ENCODE results near the gene ZNF697. TPM values are rescaled to one million over a fixed set of nuclear protein-coding genes. Genes with fewer than 3 reads are reported as not detected.
"Not testable (repeated sequence)": the region's sequence is repeated elsewhere in the genome, so short reads cannot be mapped to it uniquely, and the experiment has no call there.

ZNF697 gene
- total RNA-seq, 5 donors from 2014 or later (not counting 1 experiment from before 2014, with no cell fraction given), result 0.06 to 0.16 (median 0.09) TPM; not detected in 2

DNA sequence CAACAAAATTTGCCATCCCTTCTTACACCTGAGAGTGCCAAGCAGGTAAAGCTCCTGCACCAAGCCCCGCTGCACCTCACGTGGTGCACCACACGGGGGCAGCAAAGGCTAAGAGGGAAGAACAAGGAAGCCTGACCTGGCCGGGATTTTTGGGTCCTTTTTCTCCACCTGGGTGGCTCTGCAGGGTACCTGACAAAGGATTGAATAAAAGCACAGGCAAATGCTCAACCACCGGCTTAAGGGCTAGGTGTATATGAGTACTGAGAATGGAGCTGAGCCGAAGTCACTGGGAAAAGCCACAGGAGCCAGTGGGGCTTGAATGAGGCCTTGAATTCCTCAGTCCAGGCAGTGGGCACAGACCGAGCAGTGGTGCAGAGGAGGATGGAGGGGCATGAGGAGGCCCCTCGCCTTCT lies 36.4 kb downstream of the ZNF697 start:
- CTCF ChIA-PET, result interaction anchor here in 1 of 2 donors (1.0 kb wide), 1 partner anchor 66 kb away, joined by 3 read pairs; no protein-coding TSS in a partner anchor
- H3K4me1 ChIP-seq (ENCODE audit: control insufficient read depth in 1 of 2, extremely low read depth in 1 of 2, insufficient read depth in 2 of 2, low read length in 2 of 2), result no peaks in the 10 kb centered on the region
- H3K4me1 Mint-ChIP-seq, result no peaks in the 10 kb centered on the region
- no peaks in the 10 kb centered on the region for H3K36me3 ChIP-seq (ENCODE audit: control insufficient read depth in 2 of 2, extremely low read depth in 1 of 2, insufficient read depth in 1 of 2, low read length in 1 of 2)
- no peak overlapping the region for H3K4me3 Mint-ChIP-seq
- H3K27ac Mint-ChIP-seq, result no peak overlapping the region
- H3K9me3 ChIP-seq, result no peaks in the 10 kb centered on the region
- no peak overlapping the region for H3K27ac ChIP-seq (ENCODE audit: low read length)
- H3K4me3 ChIP-seq (ENCODE audit: control insufficient read depth in 1 of 2, extremely low read depth in 1 of 2, low read length in 1 of 2), result no peak overlapping the region
- peaks cover 0 to 1% of the 10 kb centered on the region in 2 experiments for H3K27me3 ChIP-seq (replicated peaks in 1 of 2; ENCODE audit: control insufficient read depth in 2 of 2, extremely low read depth in 1 of 2, insufficient read depth in 2 of 2, low read length in 1 of 2)
- peak in 27 of 35 experiments; percentile 2 to 46 (median 22) for DNase-seq
- 27% methylated on average over 8 of the region's 8 CpGs for whole genome bisulfite sequencing (ENCODE audit: insufficient coverage)
- POLR2A ChIA-PET, result no interaction called here
- H3K27me3 Mint-ChIP-seq, result peaks cover 6 to 13% of the 10 kb centered on the region in 2 donors
- H3K36me3 Mint-ChIP-seq, result no peaks in the 10 kb centered on the region
- H3K9me3 Mint-ChIP-seq, result no peaks in the 10 kb centered on the region
- no peak for ATAC-seq (replicated peaks in 1 of 4)

DNA sequence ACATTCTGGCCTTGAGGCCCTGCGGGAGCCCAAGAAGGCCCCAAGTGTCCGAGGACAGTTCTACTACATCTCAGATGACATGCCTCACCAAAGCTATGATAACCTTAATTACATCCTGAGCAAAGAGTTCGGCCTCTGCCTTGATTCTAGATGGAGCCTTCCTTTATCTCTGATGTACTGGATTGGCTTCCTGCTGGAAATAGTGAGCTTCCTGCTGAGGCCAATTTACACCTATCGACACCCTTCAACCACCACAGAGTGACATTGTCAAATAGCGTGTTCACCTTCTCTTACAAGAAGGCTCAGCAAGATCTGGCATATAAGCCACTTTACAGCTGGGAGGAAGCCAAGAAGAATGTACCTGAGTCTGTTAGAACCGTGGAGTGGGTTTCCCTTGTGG lies 39.2 kb downstream of the ZNF697 start:
- H3K4me1 ChIP-seq (ENCODE audit: control insufficient read depth in 1 of 2, extremely low read depth in 1 of 2, insufficient read depth in 2 of 2, low read length in 2 of 2); H3K36me3 Mint-ChIP-seq; H3K27ac ChIP-seq (ENCODE audit: low read length); H3K27ac Mint-ChIP-seq; ATAC-seq (replicated peaks in 1 of 4); POLR2A ChIA-PET; H3K9me3 Mint-ChIP-seq; H3K36me3 ChIP-seq (ENCODE audit: control insufficient read depth in 2 of 2, extremely low read depth in 1 of 2, insufficient read depth in 1 of 2, low read length in 1 of 2); H3K4me1 Mint-ChIP-seq; H3K27me3 ChIP-seq (replicated peaks in 1 of 2; ENCODE audit: control insufficient read depth in 2 of 2, extremely low read depth in 1 of 2, insufficient read depth in 2 of 2, low read length in 1 of 2); H3K4me3 Mint-ChIP-seq; DNase-seq; H3K4me3 ChIP-seq (ENCODE audit: control insufficient read depth in 1 of 2, extremely low read depth in 1 of 2, low read length in 1 of 2); H3K9me3 ChIP-seq: not testable (repeated sequence)
- peaks cover 18 to 20% of the 10 kb centered on the region in 2 donors for H3K27me3 Mint-ChIP-seq
- CTCF ChIA-PET, result interaction anchor here in 1 of 2 donors (0.9 kb wide), 1 partner anchor 69 kb away, joined by 3 read pairs; no protein-coding TSS in a partner anchor
- 79% methylated on average over 3 of the region's 6 CpGs for WGBS (ENCODE audit: insufficient coverage)

DNA sequence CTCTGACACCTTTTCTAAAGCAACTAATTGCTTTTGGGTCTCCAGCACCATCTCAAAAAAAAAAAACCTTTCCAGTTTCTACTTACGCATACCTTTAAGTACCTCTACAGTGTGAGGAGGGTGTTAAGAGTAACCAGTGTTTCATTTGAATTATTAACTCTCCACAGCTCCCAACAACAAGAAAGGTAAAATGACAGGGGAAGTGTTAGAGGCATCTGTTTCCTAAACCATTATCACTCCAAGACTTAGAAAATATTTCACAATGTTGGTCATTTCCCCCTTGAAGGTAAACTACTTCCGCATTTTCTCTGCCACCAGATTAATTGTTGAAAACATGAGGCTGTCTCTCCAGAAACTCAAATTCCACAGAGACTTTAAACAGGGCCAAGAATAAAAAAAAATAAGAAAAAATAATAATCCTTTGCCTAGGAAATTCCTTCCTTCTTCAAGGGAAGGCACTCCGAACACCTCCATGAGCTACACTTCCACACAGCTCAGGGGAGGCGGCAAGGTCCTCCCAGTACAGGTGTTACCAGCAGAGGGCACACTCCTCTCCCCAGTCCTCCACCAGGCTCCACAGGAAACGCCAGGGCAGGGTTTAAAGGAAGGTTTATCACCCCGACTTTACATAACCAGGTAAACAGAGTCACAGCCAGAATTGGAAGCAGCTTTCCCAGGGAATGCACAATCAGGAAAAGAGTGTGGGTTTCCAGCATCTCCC lies 40.8 kb downstream of the ZNF697 start:
- H3K27ac ChIP-seq (ENCODE audit: low read length); H3K36me3 ChIP-seq (ENCODE audit: control insufficient read depth in 2 of 2, extremely low read depth in 1 of 2, insufficient read depth in 1 of 2, low read length in 1 of 2); H3K27me3 ChIP-seq (replicated peaks in 1 of 2; ENCODE audit: control insufficient read depth in 2 of 2, extremely low read depth in 1 of 2, insufficient read depth in 2 of 2, low read length in 1 of 2); CTCF ChIA-PET; DNase-seq; H3K27ac Mint-ChIP-seq; POLR2A ChIA-PET; ATAC-seq (replicated peaks in 1 of 4); H3K4me3 ChIP-seq (ENCODE audit: control insufficient read depth in 1 of 2, extremely low read depth in 1 of 2, low read length in 1 of 2); H3K9me3 ChIP-seq; H3K4me1 ChIP-seq (ENCODE audit: control insufficient read depth in 1 of 2, extremely low read depth in 1 of 2, insufficient read depth in 2 of 2, low read length in 2 of 2); H3K4me1 Mint-ChIP-seq; H3K36me3 Mint-ChIP-seq; H3K4me3 Mint-ChIP-seq; H3K9me3 Mint-ChIP-seq: not testable (repeated sequence)
- H3K27me3 Mint-ChIP-seq, result peaks cover 20 to 21% of the 10 kb centered on the region in 2 donors
- no CpG with 5 or more reads among the region's 6 CpGs for whole genome bisulfite sequencing (ENCODE audit: insufficient coverage)

DNA sequence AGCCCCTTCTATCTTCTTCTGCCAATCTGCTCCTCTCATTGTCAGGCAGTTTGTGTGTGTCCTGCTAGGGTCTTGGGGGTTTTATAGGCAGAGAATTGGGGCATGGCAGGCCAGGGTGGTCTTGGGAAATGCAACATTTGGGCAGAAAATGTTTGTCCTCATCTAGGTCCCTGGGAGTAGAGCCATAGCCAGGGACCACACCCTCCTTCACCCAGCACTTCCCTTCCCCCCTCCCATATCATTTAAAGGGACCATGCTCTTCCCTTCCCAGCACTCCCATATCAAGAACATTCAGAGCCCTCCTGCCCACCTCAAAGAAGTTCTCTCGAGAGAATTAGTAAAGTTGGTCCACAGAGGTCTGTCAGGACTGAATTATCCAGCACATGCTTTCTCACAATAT lies 41.7 kb downstream of the ZNF697 start:
- CTCF ChIA-PET, result no interaction called here
- Mint-ChIP-seq H3K27ac (no peak overlapping the region), H3K27me3 (peaks cover 18 to 25% of the 10 kb centered on the region in 2 donors), H3K4me3 (no peak overlapping the region), H3K4me1 (no peaks in the 10 kb centered on the region), H3K9me3 (no peaks in the 10 kb centered on the region), H3K36me3 (no peaks in the 10 kb centered on the region)
- H3K4me3 ChIP-seq (ENCODE audit: control insufficient read depth in 1 of 2, extremely low read depth in 1 of 2, low read length in 1 of 2), result no peak overlapping the region
- no peaks in the 10 kb centered on the region for H3K4me1 ChIP-seq (ENCODE audit: control insufficient read depth in 1 of 2, extremely low read depth in 1 of 2, insufficient read depth in 2 of 2, low read length in 2 of 2)
- H3K9me3 ChIP-seq, result no peaks in the 10 kb centered on the region
- ATAC-seq (replicated peaks in 1 of 4) (no peak), DNase-seq (no peak)
- no peaks in the 10 kb centered on the region for H3K36me3 ChIP-seq (ENCODE audit: control insufficient read depth in 2 of 2, extremely low read depth in 1 of 2, insufficient read depth in 1 of 2, low read length in 1 of 2)
- 67% methylated on average over 1 of the region's 1 CpG for WGBS (ENCODE audit: insufficient coverage)
- POLR2A ChIA-PET, result no interaction called here
- peaks cover 0 to 2% of the 10 kb centered on the region in 2 experiments for H3K27me3 ChIP-seq (replicated peaks in 1 of 2; ENCODE audit: control insufficient read depth in 2 of 2, extremely low read depth in 1 of 2, insufficient read depth in 2 of 2, low read length in 1 of 2)
- H3K27ac ChIP-seq (ENCODE audit: low read length), result no peak overlapping the region

DNA sequence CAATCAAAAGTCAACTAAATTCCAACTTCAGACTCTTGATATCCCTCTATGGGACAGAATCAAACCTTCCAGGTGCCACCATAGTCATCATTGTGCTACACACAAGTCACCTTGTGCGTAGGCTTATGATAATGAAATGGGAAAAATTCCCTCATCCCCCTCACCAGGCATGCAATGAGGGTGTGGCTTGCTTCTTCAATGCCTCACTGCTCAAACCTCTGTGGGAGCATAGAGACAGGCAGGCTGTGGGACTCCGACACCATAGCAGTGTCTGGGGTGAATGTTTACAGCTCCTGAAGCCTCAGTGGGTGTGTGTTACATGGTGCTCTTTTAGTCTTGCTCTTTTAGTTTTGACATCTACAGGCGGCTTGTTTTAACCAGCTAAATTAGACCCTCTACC lies 42.4 kb downstream of the ZNF697 start:
- H3K36me3 ChIP-seq (ENCODE audit: control insufficient read depth in 2 of 2, extremely low read depth in 1 of 2, insufficient read depth in 1 of 2, low read length in 1 of 2), result no peaks in the 10 kb centered on the region
- DNase-seq, result no peak
- H3K27me3 ChIP-seq (replicated peaks in 1 of 2; ENCODE audit: control insufficient read depth in 2 of 2, extremely low read depth in 1 of 2, insufficient read depth in 2 of 2, low read length in 1 of 2), result peaks cover 0 to 2% of the 10 kb centered on the region in 2 experiments
- peaks cover 14 to 22% of the 10 kb centered on the region in 2 donors for H3K27me3 Mint-ChIP-seq
- H3K4me1 ChIP-seq (ENCODE audit: control insufficient read depth in 1 of 2, extremely low read depth in 1 of 2, insufficient read depth in 2 of 2, low read length in 2 of 2), result no peaks in the 10 kb centered on the region
- no peaks in the 10 kb centered on the region for H3K36me3 Mint-ChIP-seq
- POLR2A ChIA-PET, result no interaction called here
- no peak for ATAC-seq (replicated peaks in 1 of 4)
- H3K4me3 ChIP-seq (ENCODE audit: control insufficient read depth in 1 of 2, extremely low read depth in 1 of 2, low read length in 1 of 2), result no peak overlapping the region
- CTCF ChIA-PET, result no interaction called here
- H3K27ac ChIP-seq (ENCODE audit: low read length), result no peak overlapping the region
- no CpG with 5 or more reads among the region's 3 CpGs for WGBS (ENCODE audit: insufficient coverage)
- H3K4me3 Mint-ChIP-seq, result no peak overlapping the region
- H3K4me1 Mint-ChIP-seq, result no peaks in the 10 kb centered on the region
- H3K27ac Mint-ChIP-seq, result no peak overlapping the region
- no peaks in the 10 kb centered on the region for H3K9me3 ChIP-seq
- H3K9me3 Mint-ChIP-seq, result no peaks in the 10 kb centered on the region

DNA sequence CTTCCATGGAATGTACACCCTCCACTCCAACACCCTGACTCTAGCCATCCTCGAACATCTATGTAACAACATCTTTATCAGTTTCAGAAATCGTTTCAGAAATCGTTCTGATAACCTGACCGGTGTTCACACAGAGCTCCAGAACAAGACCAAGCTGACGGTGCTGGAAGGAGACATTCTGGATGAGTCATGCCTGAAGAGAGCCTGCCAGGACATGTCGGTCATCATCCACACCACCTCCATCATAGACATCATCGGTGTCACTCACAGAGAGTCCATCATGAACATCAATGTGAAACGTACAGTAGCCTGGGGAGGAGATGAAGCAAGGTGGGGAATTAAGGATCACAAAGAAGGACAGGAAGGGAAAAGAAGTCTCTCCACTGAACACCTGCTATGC lies 43.0 kb downstream of the ZNF697 start:
- CTCF ChIA-PET; DNase-seq; POLR2A ChIA-PET; H3K27me3 ChIP-seq (replicated peaks in 1 of 2; ENCODE audit: control insufficient read depth in 2 of 2, extremely low read depth in 1 of 2, insufficient read depth in 2 of 2, low read length in 1 of 2); H3K27ac ChIP-seq (ENCODE audit: low read length); H3K36me3 ChIP-seq (ENCODE audit: control insufficient read depth in 2 of 2, extremely low read depth in 1 of 2, insufficient read depth in 1 of 2, low read length in 1 of 2); H3K4me3 ChIP-seq (ENCODE audit: control insufficient read depth in 1 of 2, extremely low read depth in 1 of 2, low read length in 1 of 2); H3K9me3 ChIP-seq; H3K27ac Mint-ChIP-seq; H3K4me1 Mint-ChIP-seq; H3K36me3 Mint-ChIP-seq; H3K4me1 ChIP-seq (ENCODE audit: control insufficient read depth in 1 of 2, extremely low read depth in 1 of 2, insufficient read depth in 2 of 2, low read length in 2 of 2); ATAC-seq (replicated peaks in 1 of 4); H3K4me3 Mint-ChIP-seq; H3K9me3 Mint-ChIP-seq: not testable (repeated sequence)
- no CpG with 5 or more reads among the region's 8 CpGs for WGBS (ENCODE audit: insufficient coverage)
- H3K27me3 Mint-ChIP-seq, result peaks cover 12 to 19% of the 10 kb centered on the region in 2 donors

All from T-cell (primary cell).